Smooth muscle cell (in vitro differentiated cells): ENCODE results near the gene PTP4A1. TPM values are rescaled to one million over a fixed set of nuclear protein-coding genes. Genes with fewer than 3 reads are reported as not detected.

Source experiments
- DNase-seq: peaks from one replicate; lab custom pipeline; 2025; ENCODE audit not compliant: unreplicated experiment; lab: John Stamatoyannopoulos, UW
- H2AFZ ChIP-seq: fragments of 200-600 bp; sonication (generic); 2 replicates; pipeline ENCODE4 v1.6.0; 2016; ENCODE audit warnings: antibody characterized with exemption, low read depth, mild to moderate bottlenecking
- H3F3A ChIP-seq: fragments of 200-600 bp; sonication (generic); 2 replicates; pipeline ENCODE4 v1.6.0; 2017; ENCODE audit warnings: antibody characterized with exemption, low read depth
- H3K27ac ChIP-seq: fragments of 200-600 bp; sonication (generic); 2 replicates; pipeline ENCODE4 v1.5.1; 2016; ENCODE audit warnings: low read depth, mild to moderate bottlenecking
- H3K27me3 ChIP-seq: fragments of 200-600 bp; sonication (generic); 2 replicates; pipeline ENCODE4 v1.6.1; 2016; ENCODE audit warnings: low read depth, mild to moderate bottlenecking
- H3K36me3 ChIP-seq: fragments of 200-600 bp; sonication (generic); 2 replicates; pipeline ENCODE4 v1.5.1; 2016; ENCODE audit warnings: low read depth
- H3K4me1 ChIP-seq: fragments of 200-600 bp; sonication (generic); 2 replicates; pipeline ENCODE4 v1.5.1; 2016; ENCODE audit warnings: low read depth
- H3K4me2 ChIP-seq: fragments of 200-600 bp; sonication (generic); 2 replicates; pipeline ENCODE4 v1.6.0; 2016; ENCODE audit warnings: mild to moderate bottlenecking
- H3K4me3 ChIP-seq: fragments of 200-600 bp; sonication (generic); 2 replicates; pipeline ENCODE4 v1.5.1; 2016; ENCODE audit warnings: mild to moderate bottlenecking
- H3K79me2 ChIP-seq: fragments of 200-600 bp; sonication (generic); 2 replicates; pipeline ENCODE4 v1.6.0; 2016; ENCODE audit warnings: low read depth, mild to moderate bottlenecking
- H3K9ac ChIP-seq: fragments of 200-600 bp; sonication (generic); 2 replicates; pipeline ENCODE4 v1.6.0; 2016; ENCODE audit warnings: low read depth
- H3K9me3 ChIP-seq: fragments of 200-600 bp; sonication (generic); replicated peaks from 2 replicates; pipeline ENCODE4 v1.5.1; 2016; ENCODE audit warnings: low read depth
- H4K20me1 ChIP-seq: fragments of 200-600 bp; sonication (generic); 2 replicates; pipeline ENCODE4 v1.6.0; 2016; ENCODE audit warnings: low read depth
- CTCF ChIP-seq: fragments of 200-600 bp; sonication (generic); IDR thresholded peaks from 2 replicates; pipeline ENCODE4 v1.5.1; 2017; ENCODE audit warnings: borderline replicate concordance, mild to moderate bottlenecking, antibody characterized with exemption; ENCODE audit not compliant: insufficient read depth, poor library complexity, severe bottlenecking
- WGBS: methylation state at CpG from one replicate; pipeline ENCODE4 v1.1.7; 2016; ENCODE audit warnings: low lambda C conversion rate; 5-methylcytosine and 5-hydroxymethylcytosine counted together
- polyA plus RNA-seq: library from polyadenylated mRNA; unstranded; fragments of >200 nt; fragmentation: Nextera tagmentation; extraction: Ambion mirVana; gene quantifications from 2 replicates; pipeline ENCODE4 v1.2.1, GENCODE V29; 2016
- total RNA-seq: library from RNA; depleted of rRNA; stranded (reverse); fragments of >200 nt; gene quantifications from 2 replicates; pipeline ENCODE4 v1.2.3, GENCODE V29; 2014

The PTP4A1 gene
- total and polyA plus RNA-seq, 2 experiments from 2014 or later, result 98.8 to 147 TPM

- Histone ChIP-seq H3K27me3 (no peaks in the 10 kb centered on the region), H3K36me3 (no peaks in the 10 kb centered on the region), H3K9me3 (no peaks in the 10 kb centered on the region), H2AFZ (no peak overlapping the region), H3K79me2 (no peaks in the 10 kb centered on the region), H4K20me1 (no peaks in the 10 kb centered on the region), H3K9ac (no peak overlapping the region), H3K27ac (no peak overlapping the region), H3K4me1 (no peaks in the 10 kb centered on the region), H3F3A (no peaks in the 10 kb centered on the region), H3K4me2 (no peak overlapping the region), H3K4me3 (no peak overlapping the region)
- DNase-seq, result no peak
- 86% methylated on average over 1 of the region's 1 CpG for WGBS
- no peak for TF ChIP-seq CTCF
These were observed 25.6 kb upstream of the PTP4A1 start for GRCh38 chr6:63546697-63547096.

DNA sequence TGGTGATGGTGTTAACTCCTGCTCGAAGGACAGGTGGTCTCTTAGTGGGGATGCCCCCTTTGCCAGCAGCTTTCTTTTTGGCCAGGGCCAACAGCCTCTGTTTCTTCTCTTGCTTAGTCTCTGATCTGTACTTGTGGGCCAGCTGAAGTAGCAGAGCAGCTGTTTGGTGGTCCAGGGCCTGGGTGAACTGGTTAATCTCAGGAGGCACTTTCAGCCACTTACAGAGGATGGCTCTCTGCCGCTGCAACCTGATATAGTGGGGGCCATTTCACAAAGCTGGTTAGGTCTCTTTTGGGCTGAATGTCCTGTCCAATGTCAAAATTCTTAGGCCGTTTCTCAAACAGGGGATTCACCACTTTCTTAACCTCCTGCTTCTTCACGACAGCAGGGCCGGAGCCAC, 23.2 kb upstream of the PTP4A1 start:
- Histone ChIP-seq H3K36me3 (no peaks in the 10 kb centered on the region), H3K9ac (no peak overlapping the region), H3K4me3 (no peak overlapping the region), H4K20me1 (no peaks in the 10 kb centered on the region), H3K27me3 (no peaks in the 10 kb centered on the region), H3K79me2 (no peaks in the 10 kb centered on the region), H3K4me2 (no peak overlapping the region), H2AFZ (no peak overlapping the region), H3K9me3 (no peaks in the 10 kb centered on the region), H3K4me1 (no peaks in the 10 kb centered on the region), H3F3A (no peaks in the 10 kb centered on the region), H3K27ac (no peak overlapping the region)
- no peak for DNase-seq
- TF ChIP-seq CTCF, result no peak
- 85% methylated on average over 5 of the region's 5 CpGs for WGBS

- Histone ChIP-seq H3F3A (no peaks in the 10 kb centered on the region), H3K27ac (no peak overlapping the region), H3K9ac (no peak overlapping the region), H3K36me3 (no peaks in the 10 kb centered on the region), H3K9me3 (no peaks in the 10 kb centered on the region), H3K27me3 (no peaks in the 10 kb centered on the region), H3K4me3 (no peak overlapping the region), H3K4me1 (no peaks in the 10 kb centered on the region), H4K20me1 (no peaks in the 10 kb centered on the region), H2AFZ (no peak overlapping the region), H3K4me2 (no peak overlapping the region), H3K79me2 (no peaks in the 10 kb centered on the region)
- 93% methylated on average over 3 of the region's 3 CpGs for WGBS
- no peak for TF ChIP-seq CTCF
- no peak for DNase-seq
These were observed 19.1 kb upstream of the PTP4A1 start for GRCh38 chr6:63553208-63553607.

DNA sequence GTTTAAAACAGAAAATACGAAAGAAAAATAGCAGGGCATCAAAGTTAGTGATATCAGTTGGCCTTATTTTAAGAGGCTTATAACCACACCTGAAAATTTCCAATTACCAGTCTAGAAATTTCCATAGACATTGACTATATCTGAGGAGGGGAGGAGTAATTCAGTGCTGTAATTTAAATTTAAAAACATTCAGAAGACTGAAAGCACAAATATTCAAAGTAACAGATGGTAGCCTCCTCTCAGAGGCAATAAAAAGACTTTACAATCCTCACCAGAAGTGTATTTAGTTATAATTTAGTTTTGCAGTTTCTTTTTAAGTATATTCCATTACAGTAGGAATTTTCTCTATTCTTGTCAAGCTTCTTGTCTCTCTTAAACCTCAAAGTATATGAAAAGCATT, 18.4 kb upstream of the PTP4A1 start:
- TF ChIP-seq CTCF, result no peak
- no peak for DNase-seq
- Histone ChIP-seq H3K79me2 (no peaks in the 10 kb centered on the region), H4K20me1 (no peaks in the 10 kb centered on the region), H3K27ac (no peak overlapping the region), H3K36me3 (no peaks in the 10 kb centered on the region), H3K4me1 (no peaks in the 10 kb centered on the region), H3K4me3 (no peak overlapping the region), H3K27me3 (no peaks in the 10 kb centered on the region), H3K4me2 (no peak overlapping the region), H2AFZ (no peak overlapping the region), H3F3A (no peaks in the 10 kb centered on the region), H3K9me3 (no peaks in the 10 kb centered on the region), H3K9ac (no peak overlapping the region)
- 71% methylated on average over 1 of the region's 1 CpG for WGBS
